ENCODE data around the gene NDUFAF7. TPM values are rescaled to one million over a fixed set of nuclear protein-coding genes. Genes with fewer than 3 reads are reported as not detected.
A peak's percentile ranks its signal among the peaks of the same experiment; 100 is the strongest.

NDUFAF7 gene
- total and polyA plus RNA-seq, 9 of the 15 experiments (the other 6 are each of a cell fraction or from before 2014, with no cell fraction given), result 14.9 to 41.6 (median 23.9) TPM

- TF ChIP-seq ZNF668 (CRISPR knock-in tag; IDR thresholded peaks at IDR 0.05) (no peak), CTCF (IDR thresholded peaks at IDR 0.05 in 2 of 3, conservative IDR thresholded peaks at IDR 0.05 in 1 of 3; ENCODE audit: insufficient read depth in 2 of 3, low read depth in 1 of 3, low read length in 3 of 3) (no peak), FOS (IDR thresholded peaks at IDR 0.05; ENCODE audit: extremely low read depth, insufficient read length) (no peak), JUNB (CRISPR knock-in tag; conservative IDR thresholded peaks at IDR 0.05) (no peak), HLTF (IDR thresholded peaks at IDR 0.05) (no peak), ETV5 (CRISPR knock-in tag; IDR thresholded peaks at IDR 0.05; ENCODE audit: low read depth) (no peak), RBFOX2 (IDR thresholded peaks at IDR 0.05; ENCODE audit: low read depth, low read length) (no peak), MITF (IDR thresholded peaks at IDR 0.05) (no peak), ZNF518B (CRISPR knock-in tag; IDR thresholded peaks at IDR 0.05) (no peak), FOXP1 (CRISPR knock-in tag; IDR thresholded peaks at IDR 0.05) (no peak), ZNF57 (CRISPR knock-in tag; IDR thresholded peaks at IDR 0.05) (no peak), SIN3B (IDR thresholded peaks at IDR 0.05; ENCODE audit: low read depth) (no peak), USF2 (CRISPR knock-in tag; IDR thresholded peaks at IDR 0.05) (no peak), PHF21A (IDR thresholded peaks at IDR 0.05; ENCODE audit: borderline replicate concordance, low read depth) (no peak), JUND (IDR thresholded peaks at IDR 0.05; ENCODE audit: borderline replicate concordance, low read depth, low read length) (peak; percentile 71), JUND (tag; IDR thresholded peaks at IDR 0.05; ENCODE audit: borderline replicate concordance, low read depth, low read length) (peak; percentile 50; the same call in 2 of the 3 replicates), CREB5 (CRISPR knock-in tag; IDR thresholded peaks at IDR 0.05) (no peak)
Observed at GRCh38 chr2:37189452-37190153, 41.9 kb upstream of the NDUFAF7 start (continued).

Data from K562 (cell line).